NCI-H146 (cell line): Measurements from ENCODE around the gene DGKB.
A peak's percentile ranks its signal among the peaks of the same experiment; 100 is the strongest.

Source experiments
- DNase-seq: peaks from one replicate; lab custom pipeline; 2025; lab: John Stamatoyannopoulos, UW

Gene DGKB

DNA sequence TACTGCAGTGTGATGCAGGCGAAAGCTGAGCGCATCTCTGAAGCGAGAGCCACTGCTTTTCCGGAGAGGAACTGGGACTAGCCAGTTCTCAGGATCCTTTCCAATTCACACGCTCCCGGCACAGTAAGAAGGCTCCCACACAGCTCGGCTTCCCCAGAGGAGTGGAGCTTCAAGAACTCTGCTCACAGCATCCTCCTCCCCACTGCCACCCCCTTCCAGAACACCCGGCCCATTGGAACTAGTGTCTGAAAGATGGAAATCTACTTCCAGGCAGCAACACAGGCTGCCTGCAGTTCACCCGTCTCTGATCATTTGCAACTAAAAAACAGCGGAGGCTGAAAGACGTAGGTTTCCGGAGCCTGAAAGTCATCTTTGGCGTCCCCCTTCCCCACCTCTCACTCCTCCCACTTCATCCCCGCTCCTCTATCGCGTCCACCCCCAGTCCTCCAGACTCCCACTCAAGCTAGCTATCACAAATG lies at the start of gene DGKB:
Gene DGKB, minus strand, starts transcription at position 163 of the 479 bp plus-strand sequence.
- DNase-seq = peak; percentile 70

DNA sequence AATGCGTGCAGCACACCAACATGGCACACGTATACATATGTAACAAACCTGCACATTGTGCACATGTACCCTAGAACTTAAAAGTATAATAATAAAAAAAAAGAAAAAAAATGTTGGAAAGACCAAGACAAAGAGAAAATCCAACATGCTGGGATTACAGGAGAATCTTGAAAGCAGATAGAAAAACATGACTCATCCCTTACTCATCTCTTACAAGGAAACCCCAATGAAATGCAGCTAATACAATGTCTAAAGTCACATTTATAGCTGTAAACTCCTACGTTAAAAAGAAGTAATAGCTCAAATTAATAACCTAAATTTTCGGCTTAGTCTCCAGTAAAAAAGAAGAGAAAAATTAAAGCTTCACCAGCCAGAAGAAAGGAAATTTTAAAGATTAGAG lies 47.5 kb upstream of the DGKB start:
- no peak for DNase-seq

DNA sequence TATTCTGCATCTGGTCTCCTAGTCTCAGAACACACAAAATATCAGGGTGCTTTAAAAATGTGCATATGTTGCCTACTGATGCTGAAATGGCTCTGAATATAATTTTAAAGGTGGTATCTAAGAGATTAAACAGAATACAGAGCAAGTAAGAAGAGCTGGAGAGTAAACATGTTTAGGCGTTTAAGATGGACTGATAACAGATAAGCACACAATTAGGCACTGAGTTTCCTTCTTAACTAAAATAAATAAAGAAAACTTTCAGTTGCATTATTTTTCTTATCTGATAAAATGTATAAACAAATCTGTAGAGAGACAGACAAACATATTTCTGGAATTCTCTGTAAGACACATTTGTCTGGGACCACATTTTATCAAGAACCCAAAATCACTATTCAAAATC lies 35.6 kb upstream of the DGKB start:
- no peak for DNase-seq

DNA sequence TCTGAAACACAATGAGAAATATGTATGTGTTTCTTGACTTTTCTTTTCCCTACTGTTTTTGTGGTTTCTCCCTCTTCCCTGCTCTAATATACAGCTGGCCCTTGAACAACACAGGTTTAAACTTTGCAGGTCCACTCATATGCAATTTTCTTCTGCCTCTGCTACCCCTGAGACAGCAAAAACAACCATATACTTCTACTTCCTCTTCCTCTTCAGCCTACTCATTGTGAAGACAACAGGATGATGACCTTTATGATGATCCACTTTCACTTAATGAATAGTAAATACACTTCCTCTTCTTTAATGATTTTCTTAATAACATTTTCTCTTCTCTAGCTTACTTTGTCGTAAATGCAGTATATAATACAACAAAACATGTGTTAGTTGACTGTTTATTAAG lies 35.0 kb upstream of the DGKB start:
- no peak for DNase-seq

DNA sequence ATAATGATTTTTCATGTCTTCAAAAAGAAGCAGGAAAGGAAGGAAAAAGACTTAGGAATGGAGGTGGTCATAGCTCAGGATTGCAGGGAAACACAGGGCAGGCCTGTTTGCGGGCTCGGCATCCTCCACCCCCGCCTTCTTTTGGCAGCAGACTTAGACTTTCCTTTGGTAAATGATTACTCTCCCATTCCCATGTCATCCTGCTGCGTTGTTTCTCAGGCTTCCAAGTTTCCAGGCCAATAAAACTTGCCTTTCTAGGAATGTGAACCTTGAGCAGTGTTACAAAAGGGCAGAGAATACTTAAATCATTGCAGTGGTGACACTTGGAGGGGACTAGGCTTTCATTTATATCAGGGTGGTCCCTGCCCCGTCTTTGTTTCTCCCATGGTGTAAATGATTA lies 34.0 kb upstream of the DGKB start:
- DNase-seq = no peak

DNA sequence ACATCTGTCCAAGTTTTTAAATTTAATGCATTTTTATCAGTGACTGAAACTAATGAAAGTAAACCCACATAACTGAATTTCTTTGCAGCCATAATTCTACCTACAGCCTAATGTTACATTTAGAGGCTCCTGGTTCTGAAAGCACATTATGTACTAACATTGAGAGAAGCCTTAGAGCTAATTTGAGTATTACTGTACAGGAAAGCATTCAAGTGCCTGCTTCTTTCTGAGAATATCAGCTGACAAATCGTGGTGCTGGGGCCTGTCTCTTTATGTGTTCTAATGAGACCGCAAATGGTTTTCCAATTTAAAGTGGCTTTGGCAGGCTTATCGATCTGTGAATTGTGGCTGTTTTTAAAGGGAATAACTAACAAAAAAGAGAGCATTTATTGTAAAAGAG lies 32.3 kb upstream of the DGKB start:
- DNase-seq = peak; percentile 59

DNA sequence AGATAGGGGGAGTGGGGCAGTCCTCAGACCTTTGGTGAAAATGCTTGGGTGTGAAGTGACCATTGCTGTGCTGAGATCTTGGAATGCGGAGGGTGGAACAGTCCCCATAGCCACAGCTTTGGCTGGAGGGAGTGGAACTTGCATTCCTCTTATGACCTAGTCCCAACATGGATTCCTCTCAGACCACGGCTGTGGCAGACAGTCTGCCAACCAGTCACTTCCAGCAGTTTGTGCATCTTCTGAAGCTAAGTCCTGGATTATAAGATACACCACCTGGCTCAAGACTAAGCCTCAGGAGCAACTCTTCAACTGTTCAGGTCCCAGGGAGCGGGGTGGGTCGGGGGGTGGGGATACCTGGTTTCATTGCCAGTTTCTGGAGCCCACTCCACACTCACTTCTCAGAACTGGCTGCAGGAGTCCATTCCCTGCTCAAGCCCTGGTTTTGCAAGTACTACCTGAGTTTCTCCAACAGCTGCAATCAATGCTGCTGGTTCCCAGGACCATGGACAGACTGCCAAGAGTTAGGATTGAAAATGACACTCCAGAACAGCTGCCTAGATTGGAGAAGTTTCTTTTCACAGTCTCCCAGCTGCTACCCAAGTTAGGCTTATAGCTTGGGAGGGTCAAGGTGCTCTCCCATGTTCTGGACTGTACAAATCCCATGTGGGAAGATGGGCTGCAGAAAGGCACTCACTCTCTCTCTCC lies 29.1 kb upstream of the DGKB start:
- no peak for DNase-seq

DNA sequence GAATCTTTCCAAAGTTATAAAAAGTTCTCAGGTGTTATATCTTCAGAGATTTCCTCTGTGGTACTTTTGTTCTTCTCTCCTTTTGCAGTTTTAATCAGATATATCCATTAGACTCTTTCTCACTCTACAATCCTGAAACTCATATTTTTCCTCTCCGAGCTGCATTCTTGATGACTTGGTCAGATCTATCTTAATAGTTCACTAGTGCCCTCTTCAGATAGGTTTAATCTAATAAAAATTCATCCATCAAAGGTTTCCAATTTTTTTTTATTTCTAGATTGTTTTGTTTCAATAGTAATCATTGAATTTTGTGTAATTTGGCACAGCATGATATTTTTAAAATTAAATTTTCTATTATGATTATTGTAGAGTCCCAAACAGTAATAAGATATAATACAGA lies 21.8 kb upstream of the DGKB start:
- DNase-seq = no peak

DNA sequence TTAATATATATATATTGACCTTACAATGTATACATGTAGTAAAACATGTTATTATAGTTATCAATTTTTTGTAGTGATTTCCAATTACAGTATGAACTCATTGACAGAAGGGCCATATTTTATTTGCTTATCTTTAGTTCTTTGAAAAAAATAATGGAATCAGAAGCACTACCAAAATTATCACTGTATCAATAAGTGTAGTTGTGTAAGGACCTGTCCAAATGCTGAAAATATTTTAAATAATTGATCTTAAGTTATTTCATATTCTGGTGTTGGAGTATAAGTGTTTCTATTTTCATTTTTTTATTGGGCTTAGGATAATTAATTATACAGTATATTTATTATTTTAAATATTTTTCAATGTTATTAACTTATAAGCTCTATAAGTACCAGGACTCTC lies 8.5 kb upstream of the DGKB start:
- no peak for DNase-seq

DNA sequence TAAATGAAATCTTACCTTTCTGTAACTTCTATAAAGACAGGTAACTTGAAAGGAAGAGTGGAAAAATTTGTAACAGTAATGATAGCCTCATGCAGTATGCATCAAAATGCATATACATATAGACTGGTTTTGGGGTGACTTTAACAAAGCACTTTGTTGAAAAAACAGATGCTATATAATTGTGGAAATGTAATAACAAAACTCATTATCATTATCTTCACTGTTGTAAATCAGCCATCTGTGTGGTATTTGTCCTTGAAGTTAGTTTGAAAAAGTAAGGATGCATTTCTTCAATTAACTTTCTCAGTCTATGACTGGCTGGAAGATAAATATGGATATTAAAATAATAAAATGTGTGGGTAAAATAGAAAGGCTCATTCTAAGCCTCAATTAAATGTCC lies 6.1 kb upstream of the DGKB start:
- no peak for DNase-seq

DNA sequence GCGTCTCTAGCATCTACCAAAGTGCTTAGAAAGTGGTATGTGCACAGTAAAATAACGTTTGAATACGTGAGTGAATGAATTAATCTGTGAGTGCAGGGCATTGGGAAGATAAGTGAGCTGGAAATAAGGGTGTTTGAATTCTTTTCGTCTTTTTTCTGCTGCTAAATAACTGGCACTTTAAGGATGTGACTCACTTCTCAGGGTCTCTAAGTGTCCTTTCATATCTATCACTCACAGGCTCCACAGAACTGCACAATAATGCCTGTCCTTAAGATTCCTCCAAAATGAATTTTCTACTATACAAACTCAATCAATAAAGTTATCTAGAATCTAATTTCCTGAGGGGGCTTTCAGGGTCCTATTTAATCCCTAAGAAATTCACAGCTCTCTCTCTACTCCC lies 3.2 kb upstream of the DGKB start:
- DNase-seq = no peak

DNA sequence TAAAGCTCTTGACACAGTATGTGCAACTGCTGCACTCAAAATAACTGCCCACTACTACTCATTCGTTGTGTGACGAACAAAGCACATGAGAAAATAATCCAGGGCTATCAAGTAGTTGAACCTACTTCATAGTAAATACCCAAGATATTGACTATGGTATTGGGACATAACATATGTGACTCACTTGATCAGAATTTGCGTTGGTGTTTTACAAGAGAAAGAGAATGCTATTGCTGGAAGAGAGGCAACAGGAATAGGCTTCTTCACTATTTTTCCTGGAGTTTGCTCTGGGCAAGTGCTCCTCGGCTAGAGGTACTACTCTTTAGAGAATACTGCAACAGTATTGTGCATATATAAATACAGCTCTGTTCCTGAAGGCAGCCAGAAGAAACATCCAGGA lies 2.5 kb downstream of the DGKB start:
- no peak for DNase-seq

DNA sequence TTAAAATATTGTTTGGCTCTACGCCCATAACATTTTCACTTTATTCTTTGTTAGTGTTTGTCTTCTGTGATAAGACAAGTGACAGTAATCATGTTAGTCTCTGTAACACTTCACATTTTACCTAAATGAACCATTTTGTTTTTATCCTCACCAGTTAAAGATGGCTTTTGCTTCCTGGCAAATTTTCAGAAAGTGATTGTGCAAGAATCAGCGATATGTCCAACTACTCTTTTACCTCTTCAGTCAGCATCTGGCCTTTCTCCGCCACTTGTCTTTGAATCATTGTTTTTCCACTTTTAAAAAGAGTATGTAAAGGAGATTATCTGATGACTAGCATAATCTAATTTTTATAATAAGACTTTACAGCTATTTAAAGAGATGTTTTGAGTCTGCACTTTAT lies 3.5 kb downstream of the DGKB start:
- DNase-seq = no peak

DNA sequence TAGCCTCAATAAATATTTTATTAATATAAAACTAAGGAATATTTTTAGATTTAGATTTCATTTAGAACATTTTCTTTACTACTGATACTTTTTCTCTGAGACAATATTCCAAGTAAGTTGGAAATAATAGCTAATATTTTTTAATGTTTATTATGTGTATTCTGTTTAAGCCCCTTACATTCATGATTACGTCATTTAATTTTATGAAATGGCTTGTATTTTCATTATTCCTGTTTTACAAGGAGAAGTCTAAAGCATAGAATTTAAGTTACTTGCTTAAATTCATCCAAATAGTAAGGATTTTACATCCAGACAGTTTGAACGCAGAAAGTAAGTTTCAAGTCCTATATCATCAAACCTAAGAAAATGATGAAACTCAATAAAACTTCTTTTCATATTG lies 6.1 kb downstream of the DGKB start:
- no peak for DNase-seq

DNA sequence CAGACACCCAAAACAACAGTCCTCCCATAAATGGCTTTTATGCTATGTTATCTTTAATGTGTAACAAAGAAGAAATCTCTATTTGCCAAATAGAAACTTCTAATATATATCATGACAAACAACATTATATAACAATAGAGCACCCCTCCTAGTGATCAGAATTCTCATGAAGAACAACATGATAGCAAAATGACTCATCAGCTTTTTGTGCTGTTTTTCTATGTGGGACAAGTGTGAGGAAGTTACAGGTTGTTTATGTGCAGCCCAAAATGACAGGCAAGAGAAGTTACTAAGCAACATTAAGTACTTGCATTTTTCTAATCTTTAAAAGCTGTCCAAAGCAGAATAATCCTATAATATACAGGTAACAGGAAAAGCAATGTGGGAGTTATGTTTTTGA lies 7.7 kb downstream of the DGKB start:
- no peak for DNase-seq

DNA sequence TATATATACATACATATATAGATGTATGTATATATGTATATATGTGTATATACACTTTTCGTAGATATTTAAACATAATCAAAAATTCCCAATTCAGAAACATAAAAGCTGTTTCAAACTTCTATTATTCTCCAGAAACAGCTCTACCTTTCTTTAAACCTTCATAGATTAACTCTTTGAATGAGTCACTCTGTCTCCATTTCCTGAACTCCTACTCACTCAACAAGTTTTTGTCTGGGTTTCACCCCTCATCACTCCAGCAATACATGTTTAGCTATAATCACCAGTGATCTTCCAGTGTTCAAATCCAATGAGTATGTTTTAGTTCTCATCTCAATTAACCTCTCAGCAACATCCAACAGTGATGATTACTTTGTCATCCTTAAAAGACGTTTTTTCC lies 9.6 kb downstream of the DGKB start:
- no peak for DNase-seq

DNA sequence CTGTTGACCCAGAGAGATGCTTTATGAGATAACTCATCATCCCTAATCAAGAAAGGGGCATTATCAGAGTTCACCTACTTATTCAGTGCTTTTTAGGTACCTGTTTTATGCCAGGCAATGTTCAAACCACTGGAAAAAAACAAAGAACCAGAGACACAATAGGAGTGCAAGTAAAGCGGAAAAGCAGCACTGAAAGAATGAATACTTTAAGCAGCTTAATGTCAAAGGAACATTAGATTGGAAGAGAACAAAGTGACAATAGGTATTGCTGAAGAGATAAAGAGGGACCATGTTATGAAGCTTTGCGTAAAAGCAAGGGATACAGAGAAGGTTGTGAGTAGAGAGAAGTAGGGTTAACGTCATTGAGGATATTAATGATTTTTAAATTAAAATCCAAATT lies 11.3 kb downstream of the DGKB start:
- no peak for DNase-seq

DNA sequence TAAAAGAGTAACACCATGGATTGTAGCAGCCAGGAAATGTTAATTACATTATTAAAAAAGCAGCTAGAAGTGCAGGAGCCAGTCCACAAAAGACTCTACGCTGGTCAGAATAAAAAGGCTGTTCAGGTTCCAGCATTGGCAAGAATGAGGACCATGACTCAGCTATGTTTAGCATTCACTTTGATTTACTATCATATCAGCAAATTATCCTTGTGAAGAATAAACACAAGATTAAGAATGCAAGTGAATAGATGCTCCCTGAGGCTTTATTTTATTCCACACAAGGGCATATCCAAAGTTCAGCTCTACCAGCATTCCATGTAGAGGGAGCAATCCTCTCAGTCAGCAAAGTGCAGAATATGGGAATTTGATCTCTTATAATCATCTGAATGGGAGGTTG lies 13.6 kb downstream of the DGKB start:
- DNase-seq = peak; percentile 22

DNA sequence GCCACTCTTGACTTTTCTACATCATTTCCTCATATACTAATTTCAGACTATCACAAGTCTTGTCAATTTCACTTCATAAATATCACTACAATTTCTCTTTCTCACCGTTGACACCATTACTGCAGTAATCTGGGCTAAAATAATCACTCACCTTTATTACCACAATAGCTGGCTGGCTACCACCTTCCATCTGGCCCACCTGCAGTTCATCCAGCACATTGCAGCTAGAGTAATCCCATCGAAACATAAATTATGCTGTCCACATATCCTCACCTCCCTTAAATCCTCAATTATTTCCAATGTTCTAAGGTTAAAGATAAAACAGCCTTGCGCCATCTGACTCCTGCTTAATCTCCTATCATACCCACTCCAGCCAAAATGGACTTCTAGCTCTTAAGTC lies 16.0 kb downstream of the DGKB start:
- DNase-seq = no peak

DNA sequence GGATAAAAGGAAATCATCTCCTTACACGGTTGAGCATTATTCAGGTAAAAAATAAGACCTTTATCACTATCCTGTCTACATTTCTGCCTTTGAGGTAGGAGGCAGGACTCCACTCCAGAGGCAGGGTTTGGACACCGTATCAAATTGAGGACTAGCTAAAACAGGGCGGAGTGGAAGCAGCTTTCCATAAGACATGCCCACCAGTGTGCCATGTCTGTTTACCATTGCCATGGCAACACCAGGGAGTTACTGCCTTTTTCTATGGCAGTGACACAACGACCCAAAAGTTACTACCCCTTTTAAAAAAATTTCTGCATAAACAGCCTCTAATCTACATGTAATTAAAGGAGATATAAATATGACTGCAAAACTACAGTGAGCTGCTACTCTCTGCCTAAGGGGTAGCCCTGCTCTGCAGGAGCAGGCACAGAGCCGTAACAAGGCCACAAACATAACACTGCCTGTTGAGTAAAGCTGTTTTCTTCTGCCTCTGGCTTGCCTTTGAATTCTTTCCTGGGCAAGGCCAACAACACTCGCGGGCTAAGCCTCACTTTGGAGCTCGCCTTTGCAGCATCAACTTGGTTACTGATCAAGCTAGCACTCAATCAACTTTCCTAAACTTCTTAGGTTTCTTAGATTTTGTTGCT lies 26.5 kb downstream of the DGKB start:
- DNase-seq = no peak

DNA sequence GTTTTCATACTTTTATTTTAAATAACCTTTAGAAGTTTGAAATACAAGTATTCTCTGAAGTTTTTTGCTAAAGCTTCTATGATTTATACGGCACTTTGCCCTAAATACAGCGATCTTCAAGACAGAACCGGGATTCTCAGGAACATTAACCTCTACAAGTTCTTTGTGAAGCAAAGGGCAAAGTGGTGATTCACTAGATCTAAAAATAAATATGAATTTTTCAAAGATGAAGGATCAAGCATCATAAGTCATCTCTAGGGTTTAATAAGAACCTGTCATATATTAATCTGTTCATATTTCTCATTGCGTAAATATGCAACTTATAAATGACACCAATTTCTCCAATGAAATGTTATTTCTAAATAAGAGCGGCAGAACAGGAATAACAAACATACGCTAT lies 30.7 kb downstream of the DGKB start:
- no peak for DNase-seq

DNA sequence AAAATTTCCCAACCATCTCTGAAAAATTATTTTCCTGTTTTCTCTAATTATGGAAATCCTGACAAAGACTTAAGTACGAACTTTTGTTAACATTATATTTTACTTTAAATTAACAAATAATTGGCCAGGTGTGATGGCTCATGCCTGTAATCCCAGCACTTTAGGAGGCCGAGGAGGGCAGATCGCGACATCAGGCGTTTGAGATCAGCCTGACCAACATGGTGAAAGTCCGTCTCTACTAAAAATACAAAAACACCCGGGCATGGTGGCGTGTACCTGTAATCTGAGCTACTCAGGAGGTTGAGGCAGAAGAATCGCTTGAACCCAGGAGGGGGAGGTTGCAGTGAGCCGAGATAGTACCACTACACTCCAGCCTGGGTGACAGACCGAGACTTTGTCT lies 32.2 kb downstream of the DGKB start:
- DNase-seq = no peak

DNA sequence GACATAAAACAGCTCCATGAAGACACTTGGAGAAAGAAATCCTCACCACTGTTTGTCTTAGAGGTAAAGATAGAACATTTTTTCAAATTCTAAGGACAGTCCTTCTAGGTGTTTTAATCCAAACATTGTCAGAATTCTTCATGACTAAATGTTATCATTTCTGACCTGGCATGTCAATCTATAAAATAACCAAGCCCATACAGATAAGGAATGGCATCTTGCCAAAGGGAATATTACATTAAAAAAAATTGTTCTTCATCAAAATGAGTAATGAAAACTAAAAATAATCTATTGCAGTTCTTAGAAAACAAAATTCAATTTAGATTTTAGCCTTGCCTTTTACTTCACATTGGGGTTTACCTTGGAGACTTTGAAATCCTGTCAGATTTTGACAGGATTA lies 33.6 kb downstream of the DGKB start:
- DNase-seq = no peak

DNA sequence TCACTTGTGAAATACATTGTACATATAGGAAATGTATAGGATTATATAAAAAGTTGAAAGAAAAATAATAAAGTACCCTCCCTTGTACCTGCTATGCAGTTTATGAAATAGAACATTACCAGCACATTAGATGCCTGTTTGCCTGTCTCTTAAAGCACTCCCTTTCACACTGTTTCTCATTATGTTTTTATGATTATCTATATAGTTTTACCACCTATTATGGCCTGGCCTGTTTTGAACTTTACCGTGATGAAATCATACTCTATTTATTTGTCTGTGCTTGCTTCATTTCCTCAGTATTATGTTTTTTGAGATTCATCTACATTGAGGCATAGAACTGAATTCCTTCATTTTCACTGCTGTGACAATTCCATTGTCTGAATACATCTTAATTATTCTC lies 41.1 kb downstream of the DGKB start:
- no peak for DNase-seq
